Choroid plexus epithelial cell (primary cell): ENCODE results near the gene FBXL17.

ENCODE experiments used
- DNase-seq: peaks from one replicate; pipeline ENCODE4 v3.0.0-alpha.2; 2010; ENCODE audit warnings: low read depth
- H3K4me3 ChIP-seq: 2 replicates; pipeline ENCODE4 v1.5.1; 2011; ENCODE audit warnings: low read depth, mild to moderate bottlenecking, control low read depth, low read length, moderate library complexity
- CTCF ChIP-seq: conservative IDR thresholded peaks from 2 replicates; pipeline ENCODE4 v1.5.1; 2011; ENCODE audit warnings: low read depth, mild to moderate bottlenecking, control low read depth, inconsistent platforms, low read length, moderate library complexity

The FBXL17 gene

GRCh38 chr5:108144332-108144731 is 237.6 kb downstream of the FBXL17 start:
- no peak for DNase-seq
- H3K4me3 ChIP-seq, result no peak overlapping the region
- no peak for TF ChIP-seq CTCF

GRCh38 chr5:108143581-108143980 is 238.3 kb downstream of the FBXL17 start:
- H3K4me3 ChIP-seq, result no peak overlapping the region
- no peak for TF ChIP-seq CTCF
- DNase-seq, result peak; percentile 63

GRCh38 chr5:108141676-108142075 is 240.2 kb downstream of the FBXL17 start:
- no peak overlapping the region for H3K4me3 ChIP-seq
- peak; percentile 13 for DNase-seq
- TF ChIP-seq CTCF, result no peak

GRCh38 chr5:108136493-108136892 is 245.4 kb downstream of the FBXL17 start:
- H3K4me3 ChIP-seq, result no peak overlapping the region
- no peak for DNase-seq
- no peak for TF ChIP-seq CTCF

GRCh38 chr5:108129129-108129528 is 252.8 kb downstream of the FBXL17 start:
- no peak for DNase-seq
- TF ChIP-seq CTCF, result no peak
- no peak overlapping the region for H3K4me3 ChIP-seq

- TF ChIP-seq CTCF, result no peak
- H3K4me3 ChIP-seq, result no peak overlapping the region
- no peak for DNase-seq
Observed at GRCh38 chr5:108125771-108126511, 256.0 kb downstream of the FBXL17 start.

- H3K4me3 ChIP-seq, result no peak overlapping the region
- no peak for TF ChIP-seq CTCF
- DNase-seq, result no peak
Observed at GRCh38 chr5:108124596-108124995, 257.3 kb downstream of the FBXL17 start.
